Measurements from ENCODE around the gene PRLH.

PRLH gene

GRCh38 chr2:237540223-237540775, 26.1 kb upstream of the PRLH start:
- no peak for DNase-seq

GRCh38 chr2:237540823-237541222, 25.6 kb upstream of the PRLH start:
- peak; percentile 36 for DNase-seq

GRCh38 chr2:237541243-237541642, 25.1 kb upstream of the PRLH start:
- no peak for DNase-seq

GRCh38 chr2:237542001-237542704, 24.2 kb upstream of the PRLH start:
- no peak for DNase-seq

- no peak for DNase-seq
These were observed 20.1 kb upstream of the PRLH start for GRCh38 chr2:237546040-237546875.

GRCh38 chr2:237546876-237547395, 19.4 kb upstream of the PRLH start:
- DNase-seq: no peak

- no peak for DNase-seq
These were observed 18.4 kb upstream of the PRLH start for GRCh38 chr2:237547841-237548416.

GRCh38 chr2:237549216-237549615, 17.2 kb upstream of the PRLH start:
- no peak for DNase-seq

- no peak for DNase-seq
These were observed 16.5 kb upstream of the PRLH start for GRCh38 chr2:237549643-237550415.

GRCh38 chr2:237551071-237551574, 15.3 kb upstream of the PRLH start:
- no peak for DNase-seq

- no peak for DNase-seq
These were observed 13.5 kb upstream of the PRLH start for GRCh38 chr2:237552908-237553307.

GRCh38 chr2:237553948-237554347, 12.4 kb upstream of the PRLH start:
- no peak for DNase-seq

- no peak for DNase-seq
These were observed 10.8 kb upstream of the PRLH start for GRCh38 chr2:237555560-237555959.

GRCh38 chr2:237556773-237557632, 9.4 kb upstream of the PRLH start:
- DNase-seq: no peak

- DNase-seq: no peak
These were observed 8.8 kb upstream of the PRLH start for GRCh38 chr2:237557633-237558015.

- DNase-seq: peak; percentile 28
These were observed 7.3 kb upstream of the PRLH start for GRCh38 chr2:237558961-237559641.

- DNase-seq: no peak
These were observed 5.2 kb upstream of the PRLH start for GRCh38 chr2:237561221-237561620.

GRCh38 chr2:237563816-237564215, 2.6 kb upstream of the PRLH start:
- no peak for DNase-seq

- no peak for DNase-seq
These were observed 1.7 kb upstream of the PRLH start for GRCh38 chr2:237564526-237565131.

- DNase-seq: no peak
These were observed 400 bp upstream of the PRLH start for GRCh38 chr2:237565974-237566373.

Measured in NCI-H1092 treated with DMSO at 0.1 percent for 48 hours (cell line).